Loucy (cell line): ENCODE measurements around the gene SYT9.

Source experiments
- CTCF ChIP-seq: fragments of 200-600 bp; sonication (generic); conservative IDR thresholded peaks from 2 replicates; pipeline ENCODE4 v1.5.1; 2014; ENCODE audit warnings: mild to moderate bottlenecking, antibody characterized with exemption, low read length
- EZH2phosphoT487 ChIP-seq: fragments of 200-600 bp; IDR thresholded peaks from 2 replicates; pipeline ENCODE4 v1.6.1; 2018; ENCODE audit warnings: antibody characterized with exemption, mild to moderate bottlenecking, moderate library complexity, borderline replicate concordance

GRCh38 chr11:7480113-7480512 lies 228.4 kb downstream of the SYT9 start:
- TF ChIP-seq CTCF (no peak), EZH2phosphoT487 (no peak)
